Erythroblast (primary cell): ENCODE results near the gene LILRB1.
"Not testable (repeated sequence)": the region's sequence is repeated elsewhere in the genome, so short reads cannot be mapped to it uniquely, and the experiment has no call there.

Experiments
- GATA1 ChIP-seq: IDR thresholded peaks from 2 replicates; pipeline ENCODE4 v1.6.1; 2011; ENCODE audit warnings: low read depth, mild to moderate bottlenecking, control low read depth, low read length, moderate library complexity
- POLR2A ChIP-seq: IDR thresholded peaks from 2 replicates; pipeline ENCODE4 v1.6.1; 2011; ENCODE audit warnings: mild to moderate bottlenecking, low read length

DNA sequence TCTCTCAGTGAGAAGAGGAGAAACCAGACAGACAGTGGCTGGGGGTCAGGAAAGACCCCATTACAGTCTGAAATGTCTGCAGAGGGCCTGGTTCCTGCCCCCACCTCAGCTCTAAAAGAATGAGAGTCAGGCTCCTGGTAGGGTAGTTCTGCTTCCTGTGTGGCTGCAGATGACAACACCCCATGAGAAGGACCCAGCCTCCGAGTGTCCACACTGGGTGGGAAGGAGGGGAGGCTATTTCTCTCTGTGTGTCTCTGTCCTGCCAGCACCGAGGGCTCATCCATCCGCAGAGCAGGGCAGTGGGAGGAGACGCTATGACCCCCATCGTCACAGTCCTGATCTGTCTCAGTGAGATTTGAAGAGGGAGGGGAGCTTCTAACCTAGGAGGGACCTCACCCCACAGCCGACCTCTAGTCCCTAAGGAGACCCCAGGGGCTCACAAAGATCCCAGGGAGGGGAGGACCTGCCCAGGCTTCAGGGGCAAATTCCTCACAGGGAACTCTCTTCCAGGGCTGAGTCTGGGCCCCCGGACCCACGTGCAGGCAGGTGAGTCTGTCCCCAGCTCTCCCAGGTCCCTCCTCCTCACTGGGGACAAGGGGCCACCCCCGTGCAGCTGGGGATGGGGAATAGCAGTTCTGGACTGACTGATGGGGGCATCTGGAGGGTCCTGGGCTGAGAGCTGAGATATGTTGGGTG lies 36.2 kb upstream of the LILRB1 start:
- TF ChIP-seq POLR2A, GATA1: not testable (repeated sequence)
